NCI-H146 (cell line): ENCODE data around the gene ETV6.

Experiments
- DNase-seq: peaks from one replicate; lab custom pipeline; 2025; lab: John Stamatoyannopoulos, UW

ETV6 gene

DNA sequence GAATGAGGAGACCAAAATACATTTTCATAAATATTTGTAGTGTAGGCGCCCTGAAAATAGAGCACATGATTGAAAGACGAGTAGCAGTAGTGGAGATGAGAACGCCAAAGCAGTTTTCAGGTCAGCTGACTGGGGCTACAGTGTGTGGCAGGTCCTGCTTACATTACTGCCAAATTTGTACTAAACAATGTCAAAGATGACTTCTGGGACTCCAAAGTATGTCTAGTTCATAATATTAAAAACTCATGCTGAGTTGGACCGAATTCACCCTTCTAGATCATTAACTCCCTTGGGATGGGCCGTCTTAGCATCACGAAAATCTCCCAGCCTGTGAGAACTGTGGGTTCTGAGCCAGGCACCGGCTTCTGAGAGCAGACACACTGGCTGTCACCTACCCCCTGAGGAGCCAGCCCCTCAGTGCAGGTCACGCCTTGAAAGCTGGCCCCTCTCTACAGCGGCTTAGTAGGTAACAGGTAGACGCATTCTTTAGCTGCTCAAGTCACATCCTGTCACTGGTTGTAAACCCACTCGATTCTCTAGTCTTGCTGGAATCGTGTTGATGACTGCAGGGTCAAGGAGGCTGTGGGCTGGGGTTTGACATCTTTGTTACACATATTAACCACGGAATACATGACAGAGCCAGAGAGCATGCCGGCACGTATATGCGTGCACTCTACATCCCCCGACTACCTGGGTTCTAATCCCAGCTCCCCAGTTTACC, 210.4 kb downstream of the ETV6 start:
- DNase-seq = no peak

DNA sequence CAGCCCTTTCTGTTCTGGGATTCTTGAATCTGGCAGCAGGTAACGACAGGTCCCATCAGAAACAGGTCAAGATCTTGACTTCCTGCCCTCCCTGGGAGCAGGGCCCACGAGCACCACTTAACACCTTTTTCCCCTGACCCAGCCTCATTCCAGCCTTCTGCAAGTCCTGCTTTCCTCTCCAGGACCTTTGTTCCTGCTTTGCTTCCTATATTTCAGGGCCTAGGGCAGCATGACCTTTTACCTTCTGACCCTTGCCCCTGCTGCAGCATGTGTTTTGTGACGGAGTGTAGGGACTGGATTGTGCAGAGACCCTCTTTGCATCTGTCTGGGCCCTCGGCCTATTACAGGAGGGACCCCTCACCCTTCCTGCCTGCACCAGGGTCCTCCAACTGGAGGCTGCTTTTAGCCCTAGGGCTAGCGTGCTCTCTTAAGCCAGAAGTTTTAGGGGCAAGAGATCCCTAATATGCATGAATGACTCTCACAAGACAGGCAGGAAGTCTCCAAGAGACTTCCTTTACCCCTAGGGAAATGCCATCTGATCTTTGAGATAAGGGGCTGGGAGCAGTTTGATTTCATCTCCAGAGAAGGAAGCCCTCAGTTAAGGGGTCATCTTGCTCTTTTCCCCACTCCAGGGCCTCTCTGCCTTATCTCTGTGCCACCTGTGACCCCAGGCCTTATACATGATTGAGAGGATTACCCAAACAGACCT, 211.8 kb downstream of the ETV6 start:
- no peak for DNase-seq

DNA sequence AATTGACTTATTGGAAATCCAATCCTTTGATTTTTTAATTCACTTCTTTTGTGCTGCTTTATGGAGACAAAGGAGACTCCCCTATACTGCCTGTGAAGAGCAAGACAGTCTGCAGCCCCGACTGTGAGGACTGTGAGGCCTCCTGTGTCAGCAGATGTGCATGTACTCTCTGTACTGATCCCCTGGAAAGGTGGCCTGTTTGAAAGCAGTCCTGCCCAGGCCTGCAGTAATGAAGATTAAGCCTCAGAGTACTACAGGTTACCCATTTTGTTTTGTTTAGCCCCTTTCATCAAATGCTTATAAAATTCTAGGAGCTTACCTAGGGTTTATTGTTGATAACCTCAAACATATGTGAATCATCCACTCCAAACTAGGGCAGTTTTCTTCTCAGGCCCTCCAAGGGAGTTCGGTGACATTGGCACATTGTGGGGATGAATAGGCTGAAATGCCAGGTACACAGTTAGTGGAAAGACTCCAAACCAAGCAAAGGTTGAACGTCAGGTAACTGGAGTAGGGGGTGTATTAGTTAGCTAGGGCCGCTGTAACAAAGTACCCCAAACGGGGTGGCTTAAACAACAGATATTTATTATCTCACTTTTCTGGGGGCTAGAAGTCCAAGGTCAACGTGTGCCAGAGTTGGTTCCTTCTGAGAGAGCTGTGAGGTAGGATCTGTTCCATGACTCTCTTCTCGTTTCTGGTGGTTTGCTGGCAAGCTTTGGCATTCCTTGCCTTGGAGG, 212.6 kb downstream of the ETV6 start:
- DNase-seq = peak; percentile 86

DNA sequence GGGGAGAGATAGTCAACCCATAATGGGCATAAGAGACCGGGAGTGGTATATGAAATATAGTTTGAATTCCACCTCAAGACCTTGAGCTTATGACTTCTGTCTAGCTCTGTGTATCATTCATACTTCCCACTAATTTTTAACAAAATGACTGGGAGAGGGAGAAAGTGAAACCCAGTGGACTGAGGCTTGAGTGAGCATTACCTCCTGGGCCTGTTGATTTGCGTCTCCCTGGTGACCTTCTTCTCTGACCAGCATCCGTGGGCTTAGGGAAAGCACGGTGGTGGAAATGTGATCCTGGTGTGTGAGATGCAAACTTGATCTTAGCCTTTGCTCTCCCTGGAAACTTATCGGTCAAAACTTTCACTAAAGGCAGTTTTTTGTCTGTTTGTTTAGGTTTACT, 213.3 kb downstream of the ETV6 start:
- DNase-seq = peak; percentile 48

DNA sequence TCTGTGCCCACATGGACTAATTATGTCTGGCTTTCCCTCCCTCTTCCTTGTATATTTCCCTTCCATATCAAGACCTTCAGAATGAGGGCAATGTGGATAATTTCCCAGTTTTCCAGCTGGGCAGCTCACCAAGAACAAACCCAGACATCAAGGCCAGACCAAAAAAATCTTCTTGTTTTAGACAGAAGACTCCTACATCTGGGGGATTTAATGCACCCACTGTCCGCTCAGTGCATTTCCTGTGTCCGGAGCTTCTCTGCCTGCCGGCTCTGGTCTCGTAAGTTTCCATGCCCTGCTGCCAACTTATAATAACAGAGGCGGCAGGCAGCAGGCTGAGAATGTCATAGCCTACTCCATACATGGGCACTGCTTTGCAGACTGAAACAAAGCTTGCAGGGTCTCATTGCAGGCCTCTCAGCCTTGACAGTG, 214.0 kb downstream of the ETV6 start:
- DNase-seq = no peak

DNA sequence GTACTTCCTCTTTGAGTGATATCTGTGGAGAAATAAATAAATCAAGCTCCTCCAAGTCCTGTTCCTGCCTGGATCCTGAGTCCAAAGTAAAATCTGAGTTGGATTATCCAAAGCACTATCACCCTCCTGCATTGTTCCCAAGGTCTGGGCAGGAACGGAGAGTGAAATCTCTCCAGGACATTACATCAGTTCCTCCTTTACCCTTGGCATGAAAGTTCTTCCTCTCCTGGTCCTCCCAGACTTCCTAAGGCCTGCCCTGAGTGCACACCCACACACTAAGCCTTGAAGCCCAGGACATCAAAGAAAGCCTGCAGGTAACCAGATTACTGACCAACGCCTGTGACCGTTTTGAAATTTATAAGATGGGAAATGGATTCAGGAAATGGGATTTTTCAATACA, 214.5 kb downstream of the ETV6 start:
- DNase-seq = no peak

DNA sequence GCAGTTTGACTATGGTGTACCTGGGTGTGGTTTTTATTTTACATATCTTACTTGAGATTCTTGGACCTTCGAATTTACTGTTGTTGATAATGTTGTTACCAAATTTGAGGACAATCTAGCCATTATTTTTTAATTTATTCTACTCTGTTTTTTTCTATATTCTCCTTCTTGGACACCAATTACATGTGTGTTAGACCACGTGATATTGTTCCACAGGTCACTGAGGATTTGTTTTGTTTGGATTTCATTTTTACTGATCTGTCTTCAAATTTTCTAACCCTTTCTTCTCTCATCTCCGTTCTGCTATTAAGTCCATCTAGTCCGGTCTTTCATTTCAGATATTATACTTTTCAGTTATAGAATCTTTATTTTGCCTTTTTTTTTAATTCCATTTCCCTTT, 216.3 kb downstream of the ETV6 start:
- DNase-seq = no peak

DNA sequence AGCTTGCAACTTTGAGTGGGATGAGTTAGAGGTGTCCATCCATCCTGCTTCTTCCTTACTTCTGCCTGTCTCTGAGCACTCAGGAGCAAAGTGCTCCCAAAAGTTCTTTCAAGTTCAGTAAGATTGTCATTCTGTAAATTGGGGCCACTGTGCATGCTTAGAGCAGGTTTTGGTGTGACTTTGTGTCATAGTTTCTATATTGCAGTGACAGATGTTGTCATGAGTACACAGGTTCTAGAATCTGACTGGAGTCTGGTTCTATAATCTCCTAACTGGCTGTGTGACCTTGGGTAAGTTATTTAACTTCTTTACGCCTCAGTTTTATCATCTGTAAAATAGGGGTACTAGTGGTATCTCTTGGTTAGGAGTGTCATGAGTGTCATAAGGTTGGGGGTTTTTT, 218.6 kb downstream of the ETV6 start:
- DNase-seq = no peak

DNA sequence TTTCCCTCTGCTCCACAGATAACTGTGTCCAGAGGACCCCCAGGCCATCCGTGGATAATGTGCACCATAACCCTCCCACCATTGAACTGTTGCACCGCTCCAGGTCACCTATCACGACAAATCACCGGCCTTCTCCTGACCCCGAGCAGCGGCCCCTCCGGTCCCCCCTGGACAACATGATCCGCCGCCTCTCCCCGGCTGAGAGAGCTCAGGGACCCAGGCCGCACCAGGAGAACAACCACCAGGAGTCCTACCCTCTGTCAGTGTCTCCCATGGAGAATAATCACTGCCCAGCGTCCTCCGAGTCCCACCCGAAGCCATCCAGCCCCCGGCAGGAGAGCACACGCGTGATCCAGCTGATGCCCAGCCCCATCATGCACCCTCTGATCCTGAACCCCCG, 219.9 kb downstream of the ETV6 start:
- no peak for DNase-seq

DNA sequence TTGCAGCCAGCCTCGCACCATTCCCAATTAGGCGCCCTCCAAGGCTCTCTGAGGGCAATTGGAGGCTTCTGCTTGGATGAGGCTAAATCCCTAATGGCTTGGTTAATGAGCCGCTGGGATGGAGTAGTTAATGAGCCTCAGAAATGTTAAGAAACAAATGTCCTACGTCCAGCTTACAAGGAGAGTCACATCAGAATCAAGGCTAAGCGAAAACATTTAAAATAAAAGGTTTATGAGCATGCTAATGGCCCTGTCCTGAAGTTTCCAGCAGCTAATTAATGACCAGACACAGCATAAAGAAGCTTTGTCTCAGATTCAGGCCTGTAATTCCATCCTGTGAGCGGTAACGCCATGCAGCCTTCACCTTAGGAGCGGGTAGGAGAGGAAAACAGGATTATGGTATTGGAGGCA, 220.6 kb downstream of the ETV6 start:
- DNase-seq = peak; percentile 41

DNA sequence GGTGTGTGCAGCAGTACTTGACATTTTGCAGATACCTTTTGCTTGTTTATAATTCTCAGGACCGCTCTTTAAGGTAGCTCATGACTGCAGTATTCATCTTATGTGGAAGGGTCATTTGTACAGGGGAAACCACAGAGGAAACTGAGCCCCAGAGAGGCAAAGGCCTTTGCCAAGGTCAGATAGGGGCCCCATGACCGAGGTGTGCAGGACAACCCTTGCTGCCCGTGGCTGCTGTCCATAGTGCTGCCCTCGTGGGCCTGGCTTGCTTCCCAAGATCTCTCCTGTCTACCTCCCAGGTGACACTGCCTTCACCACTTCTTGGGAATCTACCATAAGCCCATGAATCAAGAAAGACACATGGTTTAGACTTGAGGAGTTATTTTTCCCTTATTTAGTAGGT, 222.6 kb downstream of the ETV6 start:
- DNase-seq = no peak

DNA sequence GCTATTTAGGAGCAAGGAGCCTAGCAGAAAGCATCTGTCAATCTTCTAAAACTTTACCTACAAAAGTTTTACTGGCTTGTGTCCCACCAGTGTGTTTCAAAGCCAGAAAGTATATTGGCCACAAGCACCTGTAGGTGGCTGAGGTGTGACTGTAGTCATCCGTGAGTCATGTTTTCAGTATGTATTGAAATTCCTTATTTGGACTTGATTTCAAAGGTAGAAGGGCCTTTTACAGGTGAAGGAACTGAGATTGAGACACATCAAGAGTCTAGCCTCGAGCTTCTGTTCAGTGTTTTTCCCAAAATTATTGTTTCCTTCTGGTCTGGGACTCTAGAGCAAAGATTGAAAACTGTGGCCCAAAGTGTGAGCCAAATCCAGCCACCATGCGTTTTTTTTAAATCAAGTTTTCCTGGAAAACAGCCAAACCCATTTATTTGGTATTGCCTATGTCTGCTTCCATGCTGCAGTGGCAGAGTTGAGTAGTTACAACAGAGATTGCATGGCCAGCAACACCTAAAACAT, 226.0 kb downstream of the ETV6 start:
- DNase-seq = no peak

DNA sequence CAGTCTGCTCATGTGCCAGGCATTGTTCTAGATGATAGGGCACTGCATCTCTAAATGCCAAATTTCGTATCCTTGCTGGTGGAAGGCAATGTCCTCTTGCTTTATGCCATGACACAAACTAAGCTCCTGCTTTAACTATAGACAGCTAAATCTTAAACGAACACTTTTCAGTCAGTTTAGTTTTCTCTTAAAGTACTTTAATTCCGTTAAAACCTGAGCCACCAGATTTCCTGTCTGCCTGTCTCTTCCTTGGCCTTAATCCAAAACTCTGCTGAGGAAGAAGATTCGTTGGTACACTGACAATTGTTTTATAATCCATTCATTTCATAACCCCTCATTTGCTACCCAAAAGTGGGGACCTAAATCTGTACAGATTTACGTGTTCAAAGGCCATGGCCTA, 226.8 kb downstream of the ETV6 start:
- no peak for DNase-seq

DNA sequence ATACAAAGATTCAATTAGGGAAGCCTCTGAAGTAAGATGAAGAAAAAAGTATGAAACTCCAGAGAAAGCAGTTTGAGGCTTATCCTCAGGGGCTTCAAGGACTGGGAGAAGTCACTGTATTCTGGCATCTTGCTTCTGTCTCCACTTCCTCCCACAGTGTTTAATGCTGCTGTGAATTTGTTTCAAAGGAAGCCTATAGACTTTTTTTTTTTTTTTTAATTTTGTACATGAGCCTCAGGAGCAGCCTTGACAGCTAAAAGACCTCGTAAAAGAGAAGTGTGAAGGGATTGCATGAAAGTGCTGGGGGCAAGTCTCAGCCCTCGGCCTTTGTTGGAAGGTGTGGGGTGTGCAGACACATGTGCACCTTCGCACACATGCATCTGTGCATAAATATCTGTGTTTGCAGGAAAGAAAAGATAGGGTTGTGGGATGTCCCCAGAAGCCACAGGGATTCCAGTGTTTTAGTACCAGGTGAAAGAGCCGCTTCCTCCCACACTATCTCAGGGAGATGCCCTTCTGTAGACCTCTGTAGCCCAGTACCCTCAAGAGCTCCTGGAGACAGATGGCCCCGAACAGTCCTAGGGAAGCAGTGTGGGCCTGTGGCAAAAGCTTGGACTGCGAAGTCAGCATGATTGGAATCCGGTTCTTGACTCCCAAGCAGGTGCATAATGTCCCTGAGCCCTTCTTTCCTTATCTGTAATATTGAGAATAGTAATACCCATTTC, 227.8 kb downstream of the ETV6 start:
- peak; percentile 33 for DNase-seq

DNA sequence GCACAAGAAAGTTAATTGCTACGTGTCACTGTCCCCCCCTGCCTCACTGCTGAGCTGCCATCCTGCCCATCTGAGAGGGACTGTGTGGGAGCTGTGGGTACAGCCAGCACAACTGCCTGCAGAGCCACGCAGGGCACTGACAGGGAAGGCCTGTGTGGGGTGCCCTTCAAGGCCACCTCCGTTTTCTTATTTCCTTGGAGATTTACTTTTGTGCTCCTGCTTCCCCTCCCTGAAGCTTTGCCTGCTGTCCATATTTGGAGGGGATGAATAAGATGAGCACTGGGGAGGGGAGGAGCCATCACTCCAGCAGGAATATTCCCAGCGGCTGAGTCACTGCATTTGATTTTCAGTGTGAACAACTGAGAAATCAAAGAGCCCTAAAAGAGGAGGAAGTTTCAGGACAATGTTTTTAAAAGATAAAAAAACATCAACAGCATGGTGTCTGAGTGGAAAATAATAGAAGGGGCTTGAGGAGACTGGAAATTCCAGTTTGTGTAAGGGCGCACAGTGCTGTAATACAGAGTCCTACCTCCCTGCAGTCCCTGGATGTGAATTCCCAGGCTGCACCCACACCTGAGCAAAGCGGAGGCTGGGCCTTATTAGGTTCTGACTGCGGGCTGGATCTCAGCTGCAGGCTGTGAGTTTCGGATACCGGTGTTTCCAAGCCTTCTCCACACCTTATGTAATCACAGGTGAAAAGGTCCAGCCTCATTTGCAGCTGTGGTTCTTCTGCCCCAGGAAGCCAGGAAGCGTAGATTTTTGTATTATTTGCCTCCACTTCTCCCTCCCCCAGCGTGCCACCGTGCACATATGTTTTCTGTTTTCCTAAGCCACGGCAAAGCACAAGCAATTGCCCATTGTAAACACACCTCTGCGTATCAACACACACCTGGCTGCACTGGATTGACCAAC, 228.7 kb downstream of the ETV6 start:
- DNase-seq = peak; percentile 97

DNA sequence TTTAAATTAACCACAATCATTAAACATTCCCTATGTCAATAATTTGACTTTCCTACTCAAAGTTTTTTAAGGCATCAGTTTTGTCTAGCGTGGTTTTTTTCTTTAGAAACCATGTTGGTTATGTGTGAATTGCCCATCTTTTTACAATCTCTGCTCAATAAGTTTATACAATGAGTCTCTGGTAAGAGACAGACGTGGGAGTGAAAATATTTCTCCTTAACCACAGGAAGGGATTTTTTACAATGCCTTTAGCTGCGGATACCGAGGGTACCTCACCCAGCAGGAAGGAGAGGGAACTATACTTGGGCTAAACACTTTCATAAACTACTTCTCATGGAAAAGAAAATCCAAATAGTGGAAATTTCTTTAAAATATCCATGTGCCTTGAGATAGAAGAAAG, 229.8 kb downstream of the ETV6 start:
- no peak for DNase-seq

DNA sequence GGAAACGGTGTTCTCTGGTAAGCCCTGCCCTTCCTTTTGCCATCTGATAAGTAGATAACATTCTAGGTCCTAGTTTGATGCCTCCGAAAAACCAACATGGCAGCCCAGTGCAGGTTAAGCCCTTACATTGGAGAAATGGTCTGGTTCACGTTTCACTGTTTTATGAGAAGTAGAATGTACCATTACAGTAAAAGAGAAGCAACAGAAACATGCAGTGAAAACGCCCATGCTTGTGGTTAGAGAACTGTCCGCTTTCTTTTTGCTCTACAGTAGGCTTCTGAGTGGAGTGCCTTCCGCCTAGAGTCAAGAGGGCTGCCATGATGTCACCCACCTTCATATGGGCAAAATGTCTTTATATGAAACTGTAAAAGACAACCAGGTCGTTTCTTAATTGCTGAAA, 230.9 kb downstream of the ETV6 start:
- no peak for DNase-seq

DNA sequence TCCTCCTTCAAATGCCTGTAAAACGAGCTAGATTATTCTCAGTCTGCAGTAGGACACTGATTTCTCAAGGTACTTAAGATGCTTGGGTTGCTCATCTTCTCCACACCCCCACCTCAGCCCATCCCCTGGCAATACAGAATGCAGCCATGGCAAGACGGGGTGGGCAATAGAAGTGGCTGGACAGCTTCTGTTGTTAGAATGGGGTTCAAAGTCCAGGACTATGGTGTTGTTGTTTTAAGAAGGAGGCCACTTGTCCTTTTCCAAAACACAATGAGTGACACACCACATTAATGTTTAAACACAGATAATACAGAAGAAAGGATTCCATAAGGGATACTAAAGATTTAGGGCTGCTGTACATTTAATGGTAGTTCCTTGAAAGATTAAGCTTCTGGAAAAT, 232.4 kb downstream of the ETV6 start:
- DNase-seq = no peak

DNA sequence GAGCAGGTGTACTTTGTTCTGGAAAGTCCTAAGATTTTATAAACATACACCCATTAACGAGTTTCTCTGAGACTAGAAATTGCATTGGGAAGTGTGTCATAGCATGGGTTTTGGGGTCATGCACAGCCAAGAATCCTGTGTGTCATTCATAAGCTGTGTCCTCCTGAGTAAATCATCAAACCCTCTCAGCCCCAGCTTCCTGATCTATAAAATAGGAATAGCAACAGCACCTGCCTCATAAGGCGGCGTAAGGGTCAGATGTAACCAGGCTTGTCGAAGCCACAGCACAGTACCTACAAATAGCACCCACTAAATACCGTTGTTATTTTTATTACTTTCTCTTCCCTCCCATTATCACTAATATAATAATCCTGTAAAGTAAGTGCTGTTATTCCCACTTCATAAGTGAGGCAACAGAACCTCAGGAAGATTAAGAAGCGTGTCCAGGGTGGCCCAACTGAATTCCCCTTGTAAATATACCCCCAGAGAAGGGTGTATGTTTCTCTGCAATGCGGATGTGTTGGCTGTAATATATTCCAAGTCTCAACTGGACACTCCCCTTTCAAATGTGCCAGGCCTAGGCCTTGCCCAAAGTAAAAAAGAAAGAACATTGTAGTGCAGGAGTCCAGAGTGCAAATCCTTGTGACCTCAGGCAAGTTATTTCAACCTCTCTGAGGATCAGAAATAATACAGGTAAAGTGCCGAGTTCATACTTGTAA, 233.0 kb downstream of the ETV6 start:
- no peak for DNase-seq

DNA sequence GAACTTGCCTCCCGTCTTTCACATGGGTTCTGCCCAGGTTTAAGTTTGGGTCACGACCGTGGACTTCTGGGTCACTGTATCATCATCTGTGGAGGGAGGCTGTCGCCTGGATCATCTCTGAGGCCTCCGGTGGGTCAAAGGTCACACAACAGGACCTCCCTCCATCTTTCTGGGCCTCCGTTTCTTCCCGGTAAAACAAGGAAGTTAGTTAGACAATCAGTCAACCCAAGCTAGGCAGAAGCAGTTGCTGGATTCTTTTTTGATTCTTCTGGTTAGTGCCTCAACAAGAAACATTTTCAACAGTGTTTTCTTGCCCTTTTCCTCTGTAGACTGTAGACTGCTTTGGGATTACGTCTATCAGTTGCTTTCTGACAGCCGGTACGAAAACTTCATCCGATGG, 234.6 kb downstream of the ETV6 start:
- no peak for DNase-seq
